ENCODE measurements around the gene TSR2.

TSR2 gene

GRCh38 chrX:54447461-54447860 lies 7.3 kb downstream of the TSR2 start:
- no peak overlapping the region for H3K4me3 ChIP-seq (ENCODE audit: low read depth, low read length)
- no peaks in the 10 kb centered on the region for H3K36me3 ChIP-seq
- H3K4me1 ChIP-seq, result no peaks in the 10 kb centered on the region
- DNase-seq, result no peak
- no peaks in the 10 kb centered on the region for H3K27me3 ChIP-seq
- no peaks in the 10 kb centered on the region for H3K9me3 ChIP-seq
- peak; percentile 24; the same call in 1 of the 2 replicates for TF ChIP-seq CTCF (IDR thresholded peaks at IDR 0.05; ENCODE audit: low read depth, low read length)

GRCh38 chrX:54449929-54450328 lies 9.7 kb downstream of the TSR2 start:
- no peaks in the 10 kb centered on the region for H3K4me1 ChIP-seq
- no peak for DNase-seq
- H3K9me3 ChIP-seq, result no peaks in the 10 kb centered on the region
- TF ChIP-seq CTCF (IDR thresholded peaks at IDR 0.05; ENCODE audit: low read depth, low read length), result no peak
- H3K27me3 ChIP-seq, result no peaks in the 10 kb centered on the region
- no peaks in the 10 kb centered on the region for H3K36me3 ChIP-seq
- no peak overlapping the region for H3K4me3 ChIP-seq (ENCODE audit: low read depth, low read length)

- no peak overlapping the region for H3K4me3 ChIP-seq (ENCODE audit: low read depth, low read length)
- H3K4me1 ChIP-seq, result no peaks in the 10 kb centered on the region
- no peaks in the 10 kb centered on the region for H3K36me3 ChIP-seq
- peak; percentile 72 for TF ChIP-seq CTCF (IDR thresholded peaks at IDR 0.05; ENCODE audit: low read depth, low read length)
- H3K27me3 ChIP-seq, result no peaks in the 10 kb centered on the region
- no peaks in the 10 kb centered on the region for H3K9me3 ChIP-seq
- DNase-seq, result peak; percentile 74
These were observed 12.7 kb downstream of the TSR2 start for GRCh38 chrX:54452920-54453319.

- DNase-seq, result no peak
- Histone ChIP-seq H3K27me3 (no peaks in the 10 kb centered on the region), H3K4me3 (ENCODE audit: low read depth, low read length) (no peak overlapping the region), H3K9me3 (no peaks in the 10 kb centered on the region), H3K4me1 (no peaks in the 10 kb centered on the region), H3K36me3 (no peaks in the 10 kb centered on the region)
- no peak for TF ChIP-seq CTCF (IDR thresholded peaks at IDR 0.05; ENCODE audit: low read depth, low read length)
These were observed 30.0 kb downstream of the TSR2 start for GRCh38 chrX:54470054-54470760.

GRCh38 chrX:54473993-54474859 lies 34.0 kb downstream of the TSR2 start:
- H3K4me1 ChIP-seq, result no peaks in the 10 kb centered on the region
- no peaks in the 10 kb centered on the region for H3K9me3 ChIP-seq
- no peak for TF ChIP-seq CTCF (IDR thresholded peaks at IDR 0.05; ENCODE audit: low read depth, low read length)
- no peaks in the 10 kb centered on the region for H3K36me3 ChIP-seq
- H3K27me3 ChIP-seq, result no peaks in the 10 kb centered on the region
- H3K4me3 ChIP-seq (ENCODE audit: low read depth, low read length), result no peak overlapping the region
- DNase-seq, result no peak
